ENCODE data around the gene TBX20. TPM values are rescaled to one million over a fixed set of nuclear protein-coding genes. Genes with fewer than 3 reads are reported as not detected.

TBX20 gene
- total RNA-seq, 2 donors from 2014 or later, result 0.27 TPM; not detected in 1

Other genes starting within 250 kb of the TBX20 start
- gene DPY19L1, start 216.6 kb downstream of the TBX20 start, total RNA-seq, result 10 to 100 TPM; 21.9 to 26.2 TPM

All from colonic mucosa (tissue), 2 donors.